ENCODE data around the gene EML2.

GRCh38 chr19:45676851-45677263 lies 37.7 kb upstream of the EML2 start:
- TF ChIP-seq, protein P1, sequence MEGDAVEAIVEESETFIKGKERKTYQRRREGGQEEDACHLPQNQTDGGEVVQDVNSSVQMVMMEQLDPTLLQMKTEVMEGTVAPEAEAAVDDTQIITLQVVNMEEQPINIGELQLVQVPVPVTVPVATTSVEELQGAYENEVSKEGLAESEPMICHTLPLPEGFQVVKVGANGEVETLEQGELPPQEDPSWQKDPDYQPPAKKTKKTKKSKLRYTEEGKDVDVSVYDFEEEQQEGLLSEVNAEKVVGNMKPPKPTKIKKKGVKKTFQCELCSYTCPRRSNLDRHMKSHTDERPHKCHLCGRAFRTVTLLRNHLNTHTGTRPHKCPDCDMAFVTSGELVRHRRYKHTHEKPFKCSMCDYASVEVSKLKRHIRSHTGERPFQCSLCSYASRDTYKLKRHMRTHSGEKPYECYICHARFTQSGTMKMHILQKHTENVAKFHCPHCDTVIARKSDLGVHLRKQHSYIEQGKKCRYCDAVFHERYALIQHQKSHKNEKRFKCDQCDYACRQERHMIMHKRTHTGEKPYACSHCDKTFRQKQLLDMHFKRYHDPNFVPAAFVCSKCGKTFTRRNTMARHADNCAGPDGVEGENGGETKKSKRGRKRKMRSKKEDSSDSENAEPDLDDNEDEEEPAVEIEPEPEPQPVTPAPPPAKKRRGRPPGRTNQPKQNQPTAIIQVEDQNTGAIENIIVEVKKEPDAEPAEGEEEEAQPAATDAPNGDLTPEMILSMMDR (IDR thresholded peaks at IDR 0.05): no peak
- no peak for TF ChIP-seq POLR2A (IDR thresholded peaks at IDR 0.05)
